Erythroblast (primary cell): ENCODE data around the gene CYTH1.

Source experiments
- DNase-seq, 2 experiments: peaks; one replicate each; lab custom pipeline; 2025; lab: John Stamatoyannopoulos, UW
- GATA1 ChIP-seq: IDR thresholded peaks from 2 replicates; pipeline ENCODE4 v1.6.1; 2011; ENCODE audit warnings: low read depth, mild to moderate bottlenecking, control low read depth, low read length, moderate library complexity
- POLR2A ChIP-seq: IDR thresholded peaks from 2 replicates; pipeline ENCODE4 v1.6.1; 2011; ENCODE audit warnings: mild to moderate bottlenecking, low read length

The CYTH1 gene

DNA sequence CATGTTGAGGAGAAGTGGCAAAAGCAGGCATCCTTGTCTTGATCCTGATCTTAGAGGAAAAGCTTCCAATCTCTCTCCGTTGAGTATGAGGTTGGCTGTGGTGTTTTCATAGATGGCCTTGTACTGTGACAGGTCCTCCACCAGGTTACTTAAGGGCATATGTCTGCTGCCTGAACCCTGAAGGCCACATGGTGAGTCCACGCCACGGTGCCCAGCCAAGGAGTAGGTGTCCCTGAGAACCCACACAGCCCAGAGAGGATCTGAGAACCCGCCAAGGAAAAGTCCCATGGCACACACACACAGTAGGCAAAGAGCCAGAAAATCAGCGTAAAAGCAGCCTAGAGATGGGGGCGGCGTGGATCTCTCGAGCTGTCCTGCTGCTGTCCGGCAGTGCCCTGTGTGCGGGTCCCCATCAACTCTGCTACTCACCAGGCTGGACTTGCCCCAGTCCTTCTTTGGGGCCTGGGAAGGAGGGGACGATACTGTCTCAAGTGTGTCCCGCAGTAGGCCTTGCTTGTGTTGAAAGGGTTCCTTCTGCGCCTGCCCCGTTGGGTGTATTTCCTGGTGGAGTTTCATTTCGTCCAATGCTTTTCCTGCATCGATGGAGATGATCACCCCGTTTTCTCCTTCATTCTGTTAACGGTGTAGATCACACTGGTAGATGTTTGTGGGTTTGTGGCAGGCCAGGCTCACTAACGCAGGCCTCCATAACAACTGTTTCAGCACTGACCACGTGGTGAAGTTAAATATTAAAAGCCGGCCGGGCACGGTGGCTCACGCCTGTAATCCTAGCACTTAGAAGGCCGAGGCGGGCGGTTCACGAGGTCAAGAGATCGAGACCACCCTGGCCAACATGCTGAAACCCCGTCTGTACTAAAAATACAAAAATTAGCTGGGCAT is 114.1 kb downstream of the CYTH1 start:
- no peak for DNase-seq
- no peak for TF ChIP-seq POLR2A
- no peak for TF ChIP-seq GATA1

DNA sequence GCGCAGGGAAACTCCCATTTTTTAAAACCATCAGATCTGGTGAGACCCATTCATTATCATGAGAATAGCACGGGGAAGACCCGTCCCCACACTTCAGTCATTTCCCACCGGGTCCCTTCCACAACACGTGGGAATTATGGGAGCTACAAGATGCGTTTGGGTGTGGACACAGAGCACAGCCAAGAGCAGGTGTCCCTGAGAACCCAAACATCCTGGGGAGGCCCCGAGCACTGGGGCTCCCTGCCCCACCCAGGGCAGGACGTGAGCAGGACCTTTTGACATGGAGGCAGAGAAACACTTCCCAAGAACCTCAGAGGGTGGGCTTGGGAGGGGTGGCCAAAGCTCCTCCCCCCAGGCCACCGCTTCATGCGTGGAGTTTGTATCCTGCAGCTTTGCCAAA is 115.0 kb downstream of the CYTH1 start:
- no peak for DNase-seq
- TF ChIP-seq GATA1 (no peak), POLR2A (no peak)

DNA sequence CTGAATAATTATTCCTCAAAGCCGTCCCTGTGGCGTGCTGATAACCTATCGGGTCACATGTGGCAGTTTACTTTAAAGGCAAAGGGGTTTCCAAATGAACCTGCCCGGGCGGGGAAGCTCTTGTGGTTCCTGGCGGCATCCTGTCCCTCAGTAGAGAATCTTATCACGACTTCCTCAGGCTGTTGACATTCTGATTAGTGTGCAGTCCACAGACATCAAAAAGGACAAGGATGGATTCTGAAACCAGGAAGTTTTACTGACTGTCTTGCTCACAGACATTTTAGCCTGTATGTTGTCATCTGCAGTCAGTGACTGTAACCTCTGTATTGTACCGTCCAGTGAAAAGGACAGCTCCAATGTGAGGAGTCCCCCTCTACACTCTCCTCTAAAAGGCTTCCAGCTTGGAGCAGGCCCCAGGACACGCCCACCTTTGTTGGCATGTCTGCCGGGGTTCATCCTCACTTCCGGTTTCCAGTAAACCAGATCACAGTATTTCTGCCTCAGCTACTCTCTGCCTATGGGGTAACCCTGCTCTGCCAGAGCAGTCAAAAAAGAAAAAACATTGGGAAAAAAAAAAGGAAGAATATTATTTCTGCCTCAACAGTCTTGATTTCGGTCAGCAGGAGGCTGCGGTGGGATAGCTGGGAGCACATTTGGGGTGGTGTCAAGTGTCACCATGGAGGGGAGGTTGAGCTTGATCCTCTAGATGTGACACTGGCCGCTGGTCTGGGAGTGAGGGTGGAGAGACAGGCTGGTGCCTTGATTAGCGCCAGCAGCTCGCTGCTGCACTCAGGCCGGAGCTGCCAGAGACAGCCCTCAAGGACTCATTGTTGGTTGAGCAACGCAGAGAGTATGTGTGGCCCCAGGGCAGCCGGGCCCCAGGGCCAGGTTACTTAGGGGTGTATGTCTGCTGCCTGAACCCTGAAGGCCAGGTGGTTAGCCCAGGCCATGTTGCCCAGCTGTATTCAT is 115.8 kb downstream of the CYTH1 start:
- TF ChIP-seq POLR2A (no peak), GATA1 (no peak)
- peak; percentile 44 to 74 for DNase-seq

DNA sequence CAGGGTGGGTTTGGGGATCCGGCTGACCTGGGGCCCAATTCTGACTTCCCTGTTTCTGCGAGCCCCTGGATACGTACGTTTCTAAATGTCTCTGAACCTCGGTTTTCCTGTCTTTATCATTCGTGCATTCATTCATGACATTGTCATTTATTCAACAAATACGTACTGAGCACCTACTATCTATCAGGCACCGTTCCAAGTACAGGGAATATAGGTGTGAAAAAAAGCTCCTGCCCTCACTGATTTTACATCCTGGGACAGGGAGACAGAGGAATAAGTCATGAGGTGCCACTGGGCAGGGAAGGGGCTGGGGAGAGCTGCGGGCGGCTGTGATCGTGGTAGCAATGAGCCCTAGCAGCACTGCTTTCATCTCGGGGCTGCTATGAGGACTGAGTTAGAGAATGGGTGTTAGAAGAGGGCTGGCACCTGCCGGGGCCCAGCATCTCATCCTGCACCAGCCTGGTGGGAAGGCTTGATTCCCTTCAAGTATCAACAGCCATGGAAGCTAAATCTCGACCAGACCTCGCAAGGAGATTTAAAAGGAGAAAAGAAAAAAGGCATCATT is 116.6 kb downstream of the CYTH1 start:
- no peak for DNase-seq
- no peak for TF ChIP-seq POLR2A
- no peak for TF ChIP-seq GATA1

DNA sequence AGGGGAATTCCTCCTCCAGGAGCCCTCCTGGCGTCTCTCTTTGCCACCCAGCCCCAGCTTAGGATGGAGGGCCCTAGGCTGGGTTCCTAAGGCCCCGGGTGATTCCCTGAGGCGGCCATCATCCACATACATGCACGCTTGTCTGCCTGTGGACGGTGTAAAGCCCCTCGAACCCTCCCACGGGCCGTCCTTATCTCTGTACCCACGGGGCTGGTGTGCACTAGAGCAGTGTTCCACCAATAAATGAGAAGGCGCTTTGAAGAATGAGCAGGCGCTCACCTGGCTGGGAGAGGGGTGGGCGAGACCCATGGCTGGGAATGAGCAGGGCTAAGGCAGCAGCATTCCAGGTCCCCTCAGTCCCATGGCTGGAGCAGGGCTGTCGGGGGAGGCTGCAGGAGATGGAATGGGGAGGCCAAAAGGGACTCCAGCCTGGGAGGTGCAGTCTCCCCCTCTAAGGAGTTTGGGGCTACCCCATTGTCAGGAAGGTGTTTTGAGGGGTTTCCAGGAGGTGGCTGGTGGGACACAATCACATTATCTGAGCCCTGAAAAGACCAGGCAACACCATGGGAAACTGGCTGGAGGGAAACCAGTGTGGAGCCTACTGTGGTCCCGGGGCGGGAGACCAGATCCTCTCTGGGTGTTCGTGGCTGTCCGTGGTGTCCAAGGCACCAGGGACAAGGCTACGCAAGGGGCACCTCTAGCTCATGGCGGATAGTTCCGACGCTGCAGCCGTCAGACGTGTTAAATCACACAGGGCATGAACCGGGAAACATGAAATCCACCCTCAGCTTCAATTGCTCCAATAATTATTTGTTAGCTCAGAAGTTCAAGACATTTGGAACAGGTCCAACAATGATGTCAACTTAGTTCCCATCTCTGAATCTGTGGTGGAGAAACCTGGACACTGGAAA is 117.3 kb downstream of the CYTH1 start:
- no peak for TF ChIP-seq POLR2A
- TF ChIP-seq GATA1, result no peak
- DNase-seq, result peak in 1 of 2 experiments; percentile 9

DNA sequence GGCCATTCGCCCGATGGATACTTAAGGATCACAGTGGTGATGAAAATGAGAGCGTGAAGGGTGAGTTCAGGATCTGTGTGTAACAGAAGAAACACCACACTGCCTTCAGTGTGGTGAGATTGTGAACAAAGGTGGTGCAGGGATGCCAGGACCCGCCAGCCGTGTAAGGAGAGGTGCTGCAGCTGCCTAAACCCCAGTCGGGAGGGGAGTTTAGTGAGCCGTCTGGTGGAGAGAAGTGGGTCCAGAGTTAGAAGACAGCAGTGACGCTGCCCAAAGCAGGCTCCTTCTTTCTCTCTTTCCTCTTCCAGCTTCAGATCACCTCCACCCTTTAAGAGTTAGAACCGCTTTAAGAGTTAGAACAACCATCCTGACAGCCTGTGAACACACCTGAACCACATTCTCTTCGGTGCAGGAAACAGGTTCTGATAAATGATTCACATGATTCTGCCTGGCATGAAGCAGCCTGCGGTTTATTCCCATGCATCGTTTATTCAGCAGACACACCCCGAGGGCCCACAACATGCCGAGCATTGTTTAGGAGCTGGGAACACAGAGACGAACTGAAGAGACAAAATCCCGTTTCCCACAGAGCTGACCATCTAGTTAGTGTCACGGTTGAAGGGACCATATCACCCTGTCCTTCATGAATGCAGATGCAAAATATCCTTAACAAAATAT is 120.8 kb downstream of the CYTH1 start:
- TF ChIP-seq POLR2A (no peak), GATA1 (no peak)
- no peak for DNase-seq

DNA sequence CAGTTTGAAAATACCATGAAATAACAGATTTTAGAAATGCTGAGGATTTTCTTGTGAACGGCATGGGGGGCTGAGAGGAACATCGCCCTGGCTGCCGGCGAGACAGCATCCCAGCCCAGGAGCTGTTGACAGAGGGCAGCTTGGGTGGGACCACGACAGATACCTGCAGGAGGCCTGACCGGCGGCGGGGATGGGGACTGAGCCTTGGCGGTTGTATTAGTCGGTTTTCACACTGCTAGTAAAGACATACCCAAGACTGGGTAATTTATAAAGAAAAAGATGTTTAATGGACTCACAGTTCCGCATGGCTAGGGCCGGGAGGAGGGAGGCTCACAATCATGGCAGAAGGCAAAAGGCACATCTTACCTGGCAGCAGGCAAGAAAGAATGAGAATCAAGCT is 122.5 kb downstream of the CYTH1 start:
- TF ChIP-seq POLR2A (no peak), GATA1 (no peak)
- DNase-seq, result no peak

DNA sequence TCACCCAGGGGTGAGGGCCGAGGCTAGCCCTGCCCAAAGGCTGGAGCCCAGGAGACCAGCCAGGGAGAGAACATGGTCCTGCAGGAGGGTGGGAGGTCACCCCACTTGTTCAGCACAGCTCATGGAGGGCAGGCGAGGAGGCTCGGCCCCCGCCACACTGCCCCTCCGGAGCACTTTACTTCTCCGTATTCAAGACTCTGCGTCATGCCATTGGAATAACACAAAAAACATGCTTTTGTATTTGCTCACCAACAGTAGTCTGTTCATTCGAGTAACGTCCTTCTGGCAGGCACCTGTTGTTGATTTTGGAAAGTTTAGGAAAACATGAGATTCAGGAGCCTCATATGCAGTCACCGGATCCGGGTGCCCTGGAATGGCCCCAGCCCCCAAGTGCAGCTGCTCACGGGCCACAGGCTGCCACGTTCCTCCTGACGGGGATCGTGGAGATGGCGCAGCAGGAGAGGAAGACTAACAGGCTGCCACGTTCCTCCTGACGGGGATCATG is 123.7 kb downstream of the CYTH1 start:
- DNase-seq, result no peak
- TF ChIP-seq GATA1, result no peak
- no peak for TF ChIP-seq POLR2A

DNA sequence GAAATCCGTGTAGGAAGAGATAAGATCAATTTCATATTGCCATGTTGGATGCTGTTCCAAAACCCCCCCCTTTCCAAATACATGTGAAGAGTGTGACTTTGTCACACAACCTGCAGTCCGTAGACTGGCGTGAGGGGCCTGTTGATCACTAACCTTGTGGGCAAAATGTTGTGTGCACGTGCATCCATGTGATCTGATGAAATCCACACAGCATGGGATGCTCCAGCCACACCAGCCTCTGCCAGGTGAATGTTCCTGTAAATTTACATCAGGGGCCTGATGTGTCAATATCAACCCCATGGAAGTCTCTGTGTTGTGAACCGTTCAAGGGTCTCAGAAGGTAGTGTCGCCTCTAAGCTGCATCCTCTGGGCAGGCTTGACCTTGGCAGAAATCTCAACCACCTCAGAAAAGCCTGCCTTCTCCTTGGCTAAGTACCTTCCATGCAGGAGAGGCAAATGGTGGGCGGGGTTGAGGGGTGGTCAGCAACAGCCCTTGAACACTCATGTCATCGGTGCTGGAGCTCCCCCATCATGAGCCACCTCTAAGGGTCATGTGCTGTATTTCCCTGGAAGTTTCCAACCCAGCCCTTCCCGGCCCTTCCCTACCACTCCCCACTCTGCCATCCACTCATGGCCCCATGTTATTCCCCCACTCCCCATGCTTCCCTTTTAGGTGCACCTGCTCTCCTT is 126.7 kb downstream of the CYTH1 start:
- no peak for TF ChIP-seq GATA1
- no peak for TF ChIP-seq POLR2A
- no peak for DNase-seq

DNA sequence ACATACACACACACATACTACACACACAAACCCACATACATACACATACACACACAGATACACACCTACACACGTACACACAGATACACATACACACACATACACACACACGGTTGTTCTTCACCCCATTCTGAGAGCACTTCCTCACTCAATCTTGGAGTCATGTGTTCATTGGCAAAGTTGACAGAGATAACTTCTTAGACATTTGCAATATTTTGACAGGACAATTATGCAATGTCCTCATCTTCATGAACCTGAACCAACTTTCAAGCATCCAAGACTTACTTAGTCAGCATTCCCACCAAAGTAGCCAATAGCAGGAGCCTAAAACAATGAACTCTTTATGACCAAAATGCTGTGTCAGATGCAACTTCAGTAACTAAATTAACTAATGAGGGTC is 127.7 kb downstream of the CYTH1 start:
- TF ChIP-seq POLR2A (no peak), GATA1 (no peak)
- no peak for DNase-seq

DNA sequence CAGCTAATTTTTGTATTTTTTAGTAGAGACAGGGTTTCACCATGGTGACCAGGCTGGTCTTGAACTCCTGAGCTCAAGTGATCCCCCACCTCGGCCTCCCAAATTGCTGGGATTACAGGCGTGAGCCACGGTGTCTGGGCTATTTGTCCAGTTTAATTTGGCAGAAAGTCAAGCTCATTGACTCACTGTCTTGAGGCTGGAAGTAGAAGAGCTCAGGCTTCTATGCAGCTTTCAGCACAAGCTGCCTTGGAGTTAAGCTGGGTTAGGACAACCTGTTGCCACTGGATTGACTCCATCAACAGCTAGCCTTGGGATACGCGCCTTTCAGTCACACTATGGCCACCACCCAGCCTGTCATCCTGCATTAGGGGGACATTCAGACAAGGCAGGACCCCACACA is 128.7 kb downstream of the CYTH1 start:
- DNase-seq, result no peak

More for the DNA sequence above, 128.7 kb downstream of the CYTH1 start:
- TF ChIP-seq POLR2A, result no peak
- no peak for TF ChIP-seq GATA1
